GDM1 (cell line): ENCODE measurements around the gene RRAGD.
"Not testable (repeated sequence)": the region's sequence is repeated elsewhere in the genome, so short reads cannot be mapped to it uniquely, and the experiment has no call there.

Experiments
- DNase-seq: peaks from one replicate; lab custom pipeline; 2025; lab: John Stamatoyannopoulos, UW

The RRAGD gene

GRCh38 chr6:89411145-89412070 is 665 bp downstream of the RRAGD start:
- DNase-seq, result no peak

GRCh38 chr6:89410788-89411144 is 1.3 kb downstream of the RRAGD start:
- DNase-seq, result no peak

- DNase-seq, result no peak
These were observed 1.8 kb downstream of the RRAGD start for GRCh38 chr6:89410231-89410761.

GRCh38 chr6:89409461-89410035 is 2.5 kb downstream of the RRAGD start:
- no peak for DNase-seq

- no peak for DNase-seq
These were observed 5.9 kb downstream of the RRAGD start for GRCh38 chr6:89406141-89406540.

- no peak for DNase-seq
These were observed 7.6 kb downstream of the RRAGD start for GRCh38 chr6:89404512-89404911.

GRCh38 chr6:89402776-89403175 is 9.3 kb downstream of the RRAGD start:
- no peak for DNase-seq

- no peak for DNase-seq
These were observed 11.1 kb downstream of the RRAGD start for GRCh38 chr6:89400912-89401399.

- DNase-seq, result no peak
These were observed 12.0 kb downstream of the RRAGD start for GRCh38 chr6:89400050-89400449.

GRCh38 chr6:89398762-89399525 is 13.1 kb downstream of the RRAGD start:
- DNase-seq, result no peak

- not testable (repeated sequence) for DNase-seq
These were observed 14.2 kb downstream of the RRAGD start for GRCh38 chr6:89397884-89398283.

- no peak for DNase-seq
These were observed 18.4 kb downstream of the RRAGD start for GRCh38 chr6:89393659-89394058.

GRCh38 chr6:89392823-89393222 is 19.2 kb downstream of the RRAGD start:
- DNase-seq, result no peak

- no peak for DNase-seq
These were observed 23.2 kb downstream of the RRAGD start for GRCh38 chr6:89388846-89389245.

- no peak for DNase-seq
These were observed 24.4 kb downstream of the RRAGD start for GRCh38 chr6:89387516-89388201.

GRCh38 chr6:89386917-89387491 is 25.1 kb downstream of the RRAGD start:
- no peak for DNase-seq

- DNase-seq, result no peak
These were observed 26.2 kb downstream of the RRAGD start for GRCh38 chr6:89385846-89386245.

GRCh38 chr6:89385156-89385667 is 26.9 kb downstream of the RRAGD start:
- no peak for DNase-seq

- no peak for DNase-seq
These were observed 31.0 kb downstream of the RRAGD start for GRCh38 chr6:89381031-89381430.

- no peak for DNase-seq
These were observed 32.8 kb downstream of the RRAGD start for GRCh38 chr6:89379281-89379680.

- DNase-seq, result no peak
These were observed 33.4 kb downstream of the RRAGD start for GRCh38 chr6:89378628-89379027.
